GM21737 (cell line): Measurements from ENCODE around the gene NINL.

Experiments
- ATAC-seq: cut with Tn5 transposase; IDR thresholded peaks from one replicate; pipeline ENCODE4 v1.9.1; 2021; ENCODE audit warnings: mild to moderate bottlenecking, moderate library complexity; ENCODE audit not compliant: unreplicated experiment

NINL gene

DNA sequence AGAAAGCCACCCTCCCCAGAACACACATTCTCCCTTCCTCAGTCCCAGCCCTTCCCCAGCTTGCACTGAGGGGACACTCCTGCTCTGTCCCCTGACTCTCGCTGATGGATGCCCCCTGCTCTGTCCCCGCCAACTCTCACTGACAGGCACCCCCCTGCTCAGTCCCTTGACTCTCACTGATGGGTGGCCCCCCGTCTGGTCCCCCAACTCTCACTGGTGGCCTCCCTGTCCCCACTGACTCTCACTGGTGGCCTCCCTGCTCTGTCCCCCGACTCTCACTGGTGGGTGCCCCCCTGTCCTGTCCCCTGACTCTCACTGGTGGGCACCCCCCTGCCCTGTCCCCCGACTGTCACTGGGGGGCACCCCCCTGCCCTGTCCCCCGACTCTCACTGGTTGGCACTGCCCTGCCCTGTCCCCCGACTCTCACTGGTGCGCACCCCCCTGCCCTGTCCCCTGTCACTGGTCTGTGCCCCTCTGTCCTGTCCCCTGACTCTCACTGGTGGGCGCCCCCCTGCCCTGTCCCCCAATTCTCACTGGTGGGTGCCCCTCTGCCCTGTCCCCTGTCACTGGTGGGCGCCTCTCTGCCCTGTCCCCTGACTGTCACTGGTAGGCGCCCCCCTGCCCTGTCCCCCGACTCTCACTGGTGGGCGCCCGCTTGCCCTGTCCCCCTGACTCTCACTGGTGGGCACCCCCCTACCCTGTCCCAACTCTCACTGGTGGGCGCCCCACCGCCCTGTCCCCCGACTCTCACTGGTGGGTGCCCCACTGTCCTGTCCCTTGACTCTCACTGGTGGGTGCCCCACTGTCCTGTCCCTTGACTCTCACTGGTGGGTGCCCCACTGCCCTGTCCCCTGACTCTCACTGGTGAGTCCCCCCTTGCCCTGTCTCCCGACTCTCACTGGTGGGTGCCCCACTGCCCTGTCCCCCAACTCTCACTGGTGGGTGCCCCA, 116.9 kb downstream of the NINL start:
- ATAC-seq = no peak

DNA sequence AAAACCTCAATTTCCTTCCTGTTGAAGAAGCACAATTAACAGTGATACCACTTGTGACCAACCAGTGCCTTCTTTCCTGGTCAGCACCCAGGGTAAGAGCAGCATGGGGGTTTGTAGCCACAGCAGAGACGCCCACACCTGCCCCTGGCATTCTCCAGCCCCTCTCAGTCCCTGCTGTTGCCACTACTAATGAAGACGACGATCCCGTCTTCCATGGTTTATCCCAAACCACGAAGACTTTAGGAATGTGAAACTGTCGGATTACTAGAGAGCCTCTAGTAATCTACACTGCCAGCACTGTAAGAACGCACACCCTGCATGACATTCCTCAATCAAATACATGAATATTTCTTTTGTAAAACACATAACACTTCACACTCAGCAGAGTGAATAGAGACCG, 117.9 kb downstream of the NINL start:
- ATAC-seq = no peak

DNA sequence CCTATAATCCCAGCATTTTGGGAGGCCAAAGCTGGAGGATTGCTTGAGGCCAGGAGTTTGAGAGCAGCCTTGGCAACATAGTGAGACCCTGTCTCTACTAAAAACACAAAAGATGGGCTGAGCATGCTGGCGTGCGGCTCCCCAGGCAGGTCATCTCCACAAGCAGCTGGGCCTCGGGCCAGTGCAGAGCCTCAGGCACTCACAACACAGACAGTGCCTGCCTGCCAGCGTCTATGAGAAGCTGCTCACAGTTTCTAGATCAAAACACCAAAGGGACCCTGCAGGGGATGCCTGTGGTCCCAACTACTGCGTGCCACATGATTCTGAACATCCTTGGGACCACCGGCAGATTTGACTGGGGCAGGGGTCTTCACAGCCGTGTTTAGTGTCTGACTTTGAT, 118.5 kb downstream of the NINL start:
- ATAC-seq = no peak

DNA sequence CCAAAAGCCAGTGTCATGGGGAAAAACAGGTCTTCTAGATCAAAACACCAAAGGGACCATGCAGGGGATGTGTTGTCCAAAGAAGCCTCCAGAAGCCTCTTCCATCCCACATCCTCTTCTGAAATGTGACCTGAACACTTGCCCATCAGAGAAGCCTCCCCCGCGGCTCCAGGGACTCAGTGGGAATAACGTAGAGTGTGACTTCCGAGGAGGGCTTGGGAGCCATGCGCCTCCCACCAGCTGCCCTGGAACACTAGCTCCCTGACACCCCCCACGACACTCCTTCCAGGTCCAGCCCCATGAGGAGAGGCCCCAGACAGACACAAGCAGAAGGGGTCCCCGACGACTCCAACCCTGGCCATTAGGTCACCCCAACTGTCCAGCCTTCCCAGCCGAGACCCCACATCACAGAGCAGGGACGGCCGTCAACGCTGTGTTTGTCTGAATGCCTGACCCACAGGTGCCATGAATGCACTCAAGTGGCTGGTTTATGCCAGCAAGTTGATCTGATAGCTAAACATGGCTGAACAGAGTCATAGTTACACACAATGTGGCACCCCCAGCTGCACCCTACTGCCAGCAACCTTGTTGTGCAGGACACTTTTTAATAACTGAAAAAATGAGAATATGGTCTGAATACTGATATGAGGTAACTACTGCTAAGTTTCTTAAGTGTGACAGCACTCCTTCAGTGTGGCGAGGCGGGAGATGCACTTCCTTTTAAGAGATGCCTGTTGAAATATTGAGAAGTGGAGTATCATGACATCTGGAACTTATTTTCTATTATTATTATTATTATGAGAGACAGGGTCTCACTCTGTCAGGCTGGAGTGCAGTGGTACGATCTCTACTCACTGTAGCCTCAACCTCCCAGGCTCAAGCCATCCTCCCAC, 119.8 kb downstream of the NINL start:
- no peak for ATAC-seq

DNA sequence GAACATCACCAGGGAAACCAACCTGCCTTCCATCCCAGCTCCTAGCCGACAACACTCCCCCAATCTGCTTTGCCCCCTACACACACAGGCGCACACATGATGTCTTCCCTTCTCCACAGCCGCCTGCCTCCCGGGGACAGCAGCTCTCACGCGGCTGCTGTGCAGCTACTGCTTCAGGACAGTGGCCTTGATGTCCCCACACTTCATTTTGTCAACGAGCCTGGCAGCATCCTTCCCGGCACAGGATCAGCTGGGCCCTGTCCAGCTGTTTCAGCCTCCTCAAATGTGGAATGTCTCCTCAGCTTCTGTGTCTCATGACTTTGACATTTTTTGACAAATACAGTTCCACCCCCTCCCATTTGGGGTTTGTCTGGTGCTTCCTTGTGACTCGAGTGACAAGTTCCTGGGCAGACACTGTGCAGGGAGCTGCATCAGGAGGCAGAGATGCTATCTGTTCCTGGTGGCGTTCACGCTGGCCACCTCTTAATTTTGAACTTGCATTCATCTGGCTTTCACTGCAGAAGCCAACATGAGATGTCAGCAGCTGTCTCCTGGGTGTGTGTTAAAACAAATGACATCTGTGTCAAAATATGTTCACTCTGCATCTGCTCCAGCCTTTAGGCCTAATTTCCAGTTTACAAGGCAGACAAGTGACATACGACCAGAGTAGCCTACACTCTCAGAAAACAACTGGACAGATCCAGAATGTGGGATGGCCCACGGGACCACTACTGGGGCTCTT, 120.7 kb downstream of the NINL start:
- no peak for ATAC-seq

DNA sequence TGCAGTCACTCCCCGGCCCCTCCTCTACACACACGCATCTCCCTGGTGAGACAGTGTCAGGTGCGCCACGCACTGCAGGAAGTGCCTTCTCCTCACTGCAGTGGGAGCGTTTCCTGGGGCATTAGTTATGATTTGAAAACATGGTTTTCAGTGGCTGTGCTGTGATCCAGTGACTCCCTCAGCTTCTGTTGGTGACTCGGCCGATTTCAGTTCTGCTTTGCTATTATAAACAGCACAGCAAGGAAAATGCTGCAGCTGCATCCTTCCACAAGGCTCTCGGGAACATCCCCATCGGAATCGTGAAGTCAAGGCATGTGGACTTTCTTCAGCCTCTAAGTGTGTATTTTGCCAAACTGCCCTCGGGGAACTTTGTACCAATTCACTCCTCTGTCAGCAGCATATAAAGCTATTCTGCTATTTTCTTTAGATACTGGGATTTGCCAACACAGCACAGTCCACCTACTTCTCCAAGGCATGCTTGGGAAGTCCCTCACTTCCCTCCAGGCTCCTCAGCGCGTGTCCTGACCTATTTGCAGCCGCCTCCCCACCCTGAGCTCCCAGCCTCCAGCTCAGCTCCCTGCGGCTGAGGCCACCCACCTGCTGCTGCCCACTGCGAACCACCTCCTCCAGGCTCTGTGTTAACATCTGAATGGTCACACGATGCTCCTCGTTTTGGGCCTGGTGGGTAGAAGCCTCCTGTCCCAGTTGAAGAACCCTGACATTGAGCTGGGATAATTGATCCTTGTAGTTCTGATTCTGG, 123.4 kb downstream of the NINL start:
- ATAC-seq = no peak

DNA sequence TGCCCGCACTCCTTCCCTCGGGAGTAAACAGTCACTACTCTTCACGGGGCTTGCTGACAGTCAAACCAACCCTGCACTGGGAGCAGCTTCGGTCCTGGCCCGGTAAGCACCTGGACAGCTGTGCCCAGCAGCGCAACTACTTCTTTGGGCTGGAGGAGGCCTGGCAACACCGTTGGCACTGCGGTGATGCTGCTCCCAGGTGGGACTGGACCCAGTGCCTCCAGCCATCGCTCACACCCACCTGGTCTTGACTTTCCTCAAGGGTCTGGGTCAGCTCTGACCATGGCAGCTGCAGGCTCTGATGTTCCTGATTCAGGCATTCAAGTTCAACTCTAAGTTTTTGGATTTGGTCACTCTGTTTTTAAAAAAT, 124.1 kb downstream of the NINL start:
- no peak for ATAC-seq

DNA sequence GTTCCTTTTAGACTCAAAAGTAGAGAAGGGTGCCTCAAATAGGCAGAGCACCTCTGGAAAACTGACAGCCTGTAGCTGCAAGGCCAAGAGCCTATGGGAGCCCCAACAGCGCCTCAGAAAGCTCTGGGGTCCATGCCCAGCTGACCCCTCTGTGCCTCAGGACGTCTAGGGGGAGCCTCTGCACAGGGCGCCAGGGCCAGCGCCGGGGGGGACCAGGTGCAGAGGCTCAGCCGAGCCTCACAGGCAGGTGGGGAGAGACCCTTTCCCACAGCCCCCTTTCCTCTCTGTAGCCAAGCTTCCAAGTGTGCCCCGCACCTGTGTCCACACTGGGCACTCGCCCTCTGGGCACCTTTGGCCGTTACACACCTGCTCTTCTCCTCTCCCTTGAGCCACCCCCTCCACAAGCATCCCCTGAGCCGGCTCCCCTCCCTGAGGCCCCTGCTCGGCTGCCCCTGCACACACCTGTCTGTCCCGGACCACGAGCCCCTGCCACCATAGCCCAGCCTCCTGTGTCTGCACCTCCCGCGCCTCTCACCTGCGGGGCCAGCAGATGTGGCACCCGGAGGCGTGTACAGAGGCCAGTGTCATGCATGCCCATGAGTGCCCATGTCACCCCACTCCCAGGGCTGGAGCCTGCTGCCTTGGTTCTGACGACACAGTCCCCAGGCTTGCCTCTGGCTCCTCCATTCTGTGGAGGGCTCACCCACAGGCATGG, 124.6 kb downstream of the NINL start:
- ATAC-seq = no peak

DNA sequence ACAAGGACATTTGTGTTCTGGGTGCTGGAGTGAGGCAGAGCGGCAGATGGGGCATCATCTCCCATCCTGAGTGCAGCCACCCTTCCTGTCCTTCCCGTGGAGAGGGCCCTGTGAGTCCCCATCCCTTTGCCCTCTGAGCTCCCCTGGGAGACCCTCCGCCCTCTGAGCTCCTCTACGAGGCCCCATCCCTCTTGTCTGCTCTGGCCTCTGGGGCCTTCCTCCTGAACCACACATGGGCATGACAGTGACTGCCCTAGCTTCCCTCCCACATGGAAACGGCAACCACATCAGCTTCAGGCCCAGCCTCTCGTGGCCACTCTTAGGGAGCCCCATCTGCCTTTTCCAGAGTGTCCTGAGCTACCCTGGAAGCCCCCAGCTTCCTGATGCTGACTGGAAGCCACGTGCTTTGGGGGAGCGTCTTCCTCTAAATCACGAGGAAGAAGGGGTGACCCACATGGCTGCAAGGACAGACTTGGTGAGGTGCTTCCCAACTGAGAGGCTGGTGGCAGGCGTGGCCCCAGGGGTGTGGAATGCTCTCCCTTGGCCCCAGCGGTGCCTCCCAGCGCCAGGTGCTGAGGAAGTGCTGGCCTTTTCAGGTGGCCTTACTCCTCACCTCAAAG, 125.3 kb downstream of the NINL start:
- no peak for ATAC-seq

DNA sequence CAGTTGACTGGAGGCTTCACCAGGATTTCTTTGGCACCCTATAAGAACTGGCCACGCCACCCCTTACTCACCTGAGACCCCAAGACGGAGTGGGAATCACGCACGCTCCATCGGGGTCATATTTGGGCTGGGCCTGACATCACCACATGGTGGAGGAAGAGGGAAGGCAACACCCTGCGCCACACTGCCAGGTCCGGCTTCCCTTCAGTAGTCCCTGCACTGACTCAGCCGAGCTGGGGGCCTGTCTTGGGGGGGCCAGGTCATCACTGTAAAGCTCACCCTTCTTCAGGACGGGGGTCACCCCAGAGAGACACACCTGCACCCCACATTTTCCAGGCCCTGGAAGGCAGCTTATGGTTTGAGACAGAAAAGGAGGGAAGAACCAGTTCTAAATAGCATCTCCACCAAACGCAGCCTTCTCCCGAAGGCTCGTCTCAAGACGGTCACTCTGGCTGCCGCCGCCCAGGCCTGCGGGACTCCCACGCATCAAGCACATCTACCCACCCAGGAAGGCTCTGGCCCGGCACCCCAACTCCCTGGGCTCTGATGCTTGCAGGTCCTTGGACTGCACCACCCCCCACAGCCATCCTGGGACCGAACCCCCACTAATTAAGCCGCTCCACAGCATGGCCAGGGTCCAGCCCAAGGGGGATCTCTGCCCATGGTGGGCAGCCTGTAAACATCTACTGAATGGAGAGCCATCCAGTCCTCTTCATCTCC, 126.1 kb downstream of the NINL start:
- ATAC-seq = no peak

DNA sequence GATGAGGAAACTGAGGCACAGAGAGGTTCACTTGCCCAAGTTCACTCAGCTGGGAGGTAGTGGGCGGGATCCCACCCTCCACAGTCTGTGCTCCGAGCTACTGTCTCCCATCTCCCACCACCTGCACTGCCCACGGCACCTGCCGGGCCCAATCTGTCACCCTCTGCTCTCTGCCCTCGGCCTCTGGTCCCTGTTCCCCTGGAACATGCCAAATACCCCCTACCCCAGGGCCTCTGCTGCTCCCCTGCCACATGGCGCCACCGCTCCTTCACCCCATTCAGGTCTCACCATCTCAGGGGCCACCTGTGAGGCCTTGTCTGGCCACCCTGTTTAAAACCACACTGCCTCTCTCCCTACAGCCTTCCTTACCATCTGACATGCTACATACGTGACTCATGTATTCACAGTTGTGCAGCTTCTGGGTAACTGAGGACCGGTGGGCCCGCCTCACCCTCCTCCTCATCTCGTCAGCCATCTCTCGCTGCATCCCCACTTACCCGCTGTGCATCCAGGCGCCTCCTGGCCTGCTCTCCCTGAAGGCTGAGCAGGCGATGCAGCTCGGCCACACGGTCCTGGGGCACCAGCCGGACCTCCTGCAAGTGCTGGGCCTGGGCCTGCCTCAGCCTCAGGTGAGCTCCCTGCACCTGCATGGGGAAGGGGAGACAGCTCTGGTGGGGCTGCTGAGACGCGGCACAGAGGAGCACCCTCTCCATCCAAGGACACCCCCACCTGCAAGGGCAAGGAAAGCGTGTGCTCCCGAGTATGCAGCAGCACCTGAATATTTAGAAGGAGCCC, 127.2 kb downstream of the NINL start:
- ATAC-seq = no peak

DNA sequence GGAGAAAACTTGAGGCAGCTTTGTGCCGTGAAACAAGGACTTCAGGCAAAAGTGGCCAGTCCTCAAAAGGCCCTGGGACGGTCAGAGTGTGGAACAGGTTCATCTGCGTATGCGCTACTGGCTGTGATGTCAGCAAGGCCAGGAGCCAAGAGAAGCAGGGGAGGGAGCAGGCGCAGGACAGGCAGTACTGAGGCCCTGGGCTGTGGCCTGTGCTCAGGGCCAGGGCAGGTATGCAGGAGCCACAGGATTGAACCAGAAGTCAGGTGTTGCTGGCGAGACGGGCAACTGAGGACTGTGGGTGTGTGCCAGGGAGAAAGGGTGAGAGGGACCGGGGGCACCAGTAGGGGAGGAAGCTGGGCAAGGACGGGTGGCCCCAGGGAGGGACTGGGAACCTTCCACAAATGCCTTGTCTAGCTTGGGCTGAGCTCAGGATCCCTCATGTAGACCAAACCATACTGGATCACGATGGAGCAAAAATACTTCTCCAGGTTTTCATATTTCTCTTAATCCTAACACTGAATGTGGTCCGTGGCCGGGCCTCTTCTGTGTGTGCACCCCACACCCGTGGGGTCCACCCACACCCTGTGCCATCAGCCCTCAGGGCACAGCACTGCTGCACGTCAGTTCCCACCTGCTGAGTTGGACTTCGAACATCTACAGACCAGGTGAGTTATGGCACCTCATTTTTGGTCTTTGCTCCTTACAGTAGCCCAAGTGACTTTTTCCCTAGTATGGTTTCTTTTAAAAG, 131.0 kb downstream of the NINL start:
- ATAC-seq = no peak

DNA sequence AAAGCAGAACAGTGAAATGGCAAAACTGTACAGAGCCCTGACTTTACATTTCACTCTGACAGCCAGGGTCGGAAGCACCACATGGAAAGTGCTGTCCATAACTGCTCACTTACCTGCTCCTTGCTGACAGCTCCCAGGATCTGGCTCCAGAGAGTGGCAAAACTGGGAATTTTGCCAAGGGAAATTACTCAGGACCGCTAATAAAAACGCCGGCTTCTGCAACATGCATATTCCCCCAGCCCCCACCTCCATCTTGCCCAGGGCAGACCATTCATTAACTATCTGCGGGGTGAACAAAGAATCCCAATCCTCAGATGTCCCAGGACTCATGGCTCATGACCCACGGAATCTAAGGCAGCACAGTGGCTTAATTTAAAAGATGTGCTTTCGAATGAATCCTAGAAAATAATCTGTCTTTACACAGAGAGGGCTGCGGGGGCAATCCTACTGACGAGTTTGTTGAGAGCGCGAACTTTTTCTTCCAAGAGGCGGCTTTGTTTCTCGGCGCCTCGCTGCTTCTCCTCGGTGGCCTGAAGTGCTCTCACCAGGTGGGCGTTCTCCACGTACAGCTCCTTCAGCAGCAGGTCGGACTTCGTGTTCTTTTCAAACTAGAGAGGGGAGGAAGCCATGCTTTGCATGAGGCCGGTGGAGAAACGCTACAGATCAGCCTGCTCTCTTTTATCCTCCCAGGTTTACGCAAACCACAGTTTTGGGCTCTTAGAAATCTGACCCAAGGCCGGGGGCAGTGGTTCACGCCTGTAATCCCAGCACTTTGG, 132.1 kb downstream of the NINL start:
- no peak for ATAC-seq

DNA sequence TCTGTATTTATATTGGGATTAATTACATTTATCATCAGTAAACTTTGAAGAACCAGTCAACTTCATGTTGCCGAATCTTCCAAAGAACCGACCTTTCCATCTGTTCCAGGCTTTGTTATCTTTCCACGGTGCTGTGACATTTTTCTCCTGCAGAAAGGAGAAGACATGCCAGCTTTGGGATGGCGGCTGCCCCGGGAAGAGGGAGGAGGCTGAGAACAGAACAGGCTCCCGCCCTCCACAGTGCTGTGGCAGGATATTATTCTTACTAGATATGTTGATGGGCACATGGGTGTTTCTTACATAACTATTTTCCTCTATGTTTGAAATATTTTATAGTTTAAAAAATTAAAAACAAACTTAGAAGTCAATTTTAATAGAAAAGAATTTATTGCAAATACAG, 133.0 kb downstream of the NINL start:
- no peak for ATAC-seq

DNA sequence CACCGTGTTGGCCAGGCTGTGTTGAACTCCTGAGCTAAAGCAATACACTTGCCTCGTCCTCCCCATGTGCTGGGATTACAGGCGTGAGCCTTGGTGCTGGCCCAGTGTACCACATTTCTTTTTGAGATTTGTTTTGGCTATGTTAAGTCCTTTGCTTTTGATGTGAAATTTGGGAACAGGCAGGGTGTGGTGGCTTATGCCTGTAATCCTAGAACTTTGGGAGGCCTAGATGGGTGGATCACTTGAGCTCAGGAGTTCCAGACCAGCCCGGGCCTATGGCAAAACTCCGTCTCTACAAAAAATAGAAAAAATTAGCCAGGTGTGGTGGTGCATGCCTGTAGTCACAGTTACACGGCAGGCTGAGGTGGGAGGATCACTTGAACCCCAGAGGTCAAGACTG, 137.7 kb downstream of the NINL start:
- no peak for ATAC-seq

DNA sequence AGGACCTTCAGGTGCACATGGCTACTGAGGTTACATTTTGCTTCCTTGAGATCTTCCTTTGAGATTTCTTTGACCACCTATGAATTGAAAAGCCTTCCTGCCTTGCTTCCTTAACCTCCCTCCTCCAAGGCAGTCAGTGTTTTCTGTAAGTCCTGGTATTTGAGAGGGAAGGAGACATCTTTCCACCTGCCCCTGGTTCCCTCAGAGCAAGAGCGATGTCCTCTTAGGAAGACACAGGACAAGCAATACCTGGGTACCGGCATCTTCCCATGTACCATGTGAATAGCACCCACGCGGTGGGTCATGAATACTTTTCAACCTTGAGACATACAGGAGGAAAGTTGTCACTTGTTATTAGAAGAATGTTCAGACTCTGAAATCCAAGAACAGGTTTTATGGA, 140.8 kb downstream of the NINL start:
- no peak for ATAC-seq

DNA sequence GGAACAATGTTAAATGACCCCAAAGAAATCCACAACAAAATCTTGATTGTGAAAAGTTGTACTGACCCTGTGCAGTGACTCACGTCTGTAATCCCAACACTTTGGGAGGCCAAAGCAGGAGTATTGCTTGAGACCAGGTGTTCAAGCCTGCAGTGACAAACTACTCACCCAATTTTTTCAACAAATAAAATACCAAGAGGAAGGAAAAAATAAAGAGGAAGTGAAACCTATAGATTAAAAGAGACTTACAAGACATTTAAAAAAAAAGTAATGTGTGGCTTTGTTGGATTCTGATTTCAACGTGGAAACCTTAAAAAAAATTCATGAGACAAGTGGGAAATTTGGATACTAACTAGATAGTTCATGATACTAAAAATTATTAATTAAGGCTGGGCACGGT, 146.0 kb downstream of the NINL start:
- ATAC-seq = no peak
